Activated CD4-positive, CD25-positive, alpha-beta regulatory T cell treated with anti-CD3 and anti-CD28 coated beads, Interleukin-2, amount 50 U/mL, for 72 hours (primary cell): ENCODE measurements around the gene TLK1.
"Not testable (repeated sequence)": the region's sequence is repeated elsewhere in the genome, so short reads cannot be mapped to it uniquely, and the experiment has no call there.

Source experiments
- DNase-seq: peaks from one replicate; pipeline ENCODE4 v3.0.0; 2021

TLK1 gene

GRCh38 chr2:171167352-171167997, 6.8 kb upstream of the TLK1 start:
- DNase-seq = no peak

GRCh38 chr2:171166328-171166983, 5.8 kb upstream of the TLK1 start:
- DNase-seq = no peak

GRCh38 chr2:171165967-171166327, 5.3 kb upstream of the TLK1 start:
- no peak for DNase-seq

- DNase-seq = no peak
These were observed 2.6 kb upstream of the TLK1 start for GRCh38 chr2:171163261-171163660.

DNA sequence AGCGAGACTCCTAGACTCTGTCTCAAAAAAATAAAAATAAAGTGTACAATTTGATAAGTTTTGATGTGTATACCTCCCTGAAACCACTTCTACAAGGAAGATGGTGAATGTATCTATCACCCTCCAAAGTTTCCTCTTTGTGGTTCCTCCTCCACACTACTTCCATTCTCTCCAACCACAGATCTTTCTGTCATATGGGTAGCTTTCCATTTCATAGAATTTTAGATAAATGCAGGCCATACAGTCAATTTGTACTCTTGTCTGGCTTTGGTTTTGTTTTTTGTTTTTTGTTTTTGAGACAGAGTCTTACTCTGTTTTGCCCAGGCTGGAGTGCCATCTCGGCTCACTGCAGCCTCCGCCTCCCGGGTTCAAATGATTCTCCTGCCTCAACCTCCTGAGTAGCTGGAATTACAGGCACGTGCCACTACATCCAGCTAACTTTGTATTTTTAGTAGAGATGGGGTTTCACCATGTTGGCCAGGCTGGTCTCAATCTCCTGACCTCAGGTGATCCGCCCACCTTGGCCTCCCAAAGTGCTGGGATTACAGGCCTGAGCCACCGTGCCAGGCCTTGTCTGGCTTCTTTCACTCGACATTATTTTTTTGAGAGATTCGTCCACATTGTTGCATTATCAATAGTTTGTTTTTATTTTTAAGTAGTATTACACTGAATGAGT, 2.0 kb upstream of the TLK1 start:
- DNase-seq = not testable (repeated sequence)

GRCh38 chr2:171160956-171161740, 455 bp upstream of the TLK1 start:
- peak; percentile 63 for DNase-seq

GRCh38 chr2:171159372-171160118, 1.1 kb downstream of the TLK1 start:
- DNase-seq = peak; percentile 65

DNA sequence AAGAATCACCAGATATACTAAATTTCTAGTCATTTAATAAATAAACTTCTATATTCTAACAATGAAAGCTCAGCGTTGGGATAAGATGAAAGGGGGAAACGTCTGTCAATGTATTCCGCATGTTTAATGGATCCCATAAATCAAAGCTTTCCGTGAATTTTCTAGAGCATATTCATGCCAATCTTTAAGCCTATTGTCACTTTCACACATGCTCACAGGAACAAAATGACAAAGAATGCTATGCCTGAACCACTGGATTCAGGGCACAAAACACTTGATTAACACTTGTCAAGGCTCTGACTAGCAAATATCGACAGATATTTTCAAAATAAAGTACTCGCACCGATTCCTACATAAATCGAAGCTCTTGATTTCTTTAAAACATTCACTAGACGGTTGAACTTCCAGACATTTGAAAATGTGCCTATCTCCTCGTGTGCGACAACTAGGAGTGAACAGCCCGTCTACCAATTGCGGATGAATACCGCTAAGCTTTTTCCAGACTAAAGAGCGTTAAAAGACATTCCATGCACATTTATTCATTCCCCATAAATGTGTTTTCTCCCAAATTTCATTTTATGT, 1.8 kb downstream of the TLK1 start:
- no peak for DNase-seq

DNA sequence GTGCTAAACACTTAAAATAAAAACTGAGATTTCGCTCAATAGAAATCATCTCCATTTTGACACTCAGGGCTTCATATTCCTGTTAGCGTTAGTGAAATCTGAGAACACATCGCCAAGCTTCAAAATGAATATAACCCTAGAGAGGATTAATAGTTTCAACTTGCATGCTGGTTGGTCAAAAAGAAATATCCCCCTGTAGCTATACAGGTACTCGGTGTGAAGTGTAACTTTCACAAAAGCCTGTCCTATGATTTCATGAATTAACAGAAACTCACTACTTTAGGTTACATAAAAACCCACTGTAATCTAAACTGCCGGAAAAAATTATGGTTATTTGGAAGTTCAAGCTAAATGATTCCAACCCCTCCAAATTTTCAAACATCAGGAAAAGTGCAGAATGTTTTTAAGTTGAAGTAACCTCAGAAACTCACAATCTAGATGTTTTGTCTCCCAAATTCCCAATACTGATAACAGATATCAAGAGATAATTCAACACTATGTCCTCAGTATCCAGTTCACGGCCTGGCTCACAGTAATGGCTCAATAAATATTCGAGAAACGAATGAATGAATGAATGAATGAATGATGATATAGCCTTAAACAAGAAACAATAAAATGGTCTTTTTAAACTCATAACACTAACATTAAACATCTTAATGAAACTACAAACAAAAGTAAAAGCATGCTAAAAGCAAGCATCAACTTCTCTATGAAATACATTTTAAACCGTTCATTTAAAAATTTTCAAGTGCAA, 2.5 kb downstream of the TLK1 start:
- DNase-seq = no peak

DNA sequence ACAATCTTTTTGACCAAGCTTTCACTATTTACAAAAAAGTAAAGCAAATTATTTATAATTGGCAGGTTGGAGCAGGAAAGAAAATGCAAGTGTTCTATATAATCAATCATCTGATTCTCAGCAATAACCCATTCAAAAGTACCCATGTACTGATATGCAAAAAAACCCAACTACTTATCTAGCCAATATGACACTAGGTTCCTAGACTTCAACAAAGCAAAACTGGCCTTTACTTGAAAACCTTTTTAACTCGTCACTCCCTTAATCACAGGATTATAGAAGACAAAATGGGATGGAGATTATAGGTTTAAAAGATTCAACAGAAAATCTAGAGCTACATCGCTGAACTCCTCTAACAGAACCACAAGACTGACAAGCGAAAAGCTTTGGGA, 3.6 kb downstream of the TLK1 start:
- DNase-seq = no peak

- DNase-seq = no peak
These were observed 6.3 kb downstream of the TLK1 start for GRCh38 chr2:171154348-171154747.

DNA sequence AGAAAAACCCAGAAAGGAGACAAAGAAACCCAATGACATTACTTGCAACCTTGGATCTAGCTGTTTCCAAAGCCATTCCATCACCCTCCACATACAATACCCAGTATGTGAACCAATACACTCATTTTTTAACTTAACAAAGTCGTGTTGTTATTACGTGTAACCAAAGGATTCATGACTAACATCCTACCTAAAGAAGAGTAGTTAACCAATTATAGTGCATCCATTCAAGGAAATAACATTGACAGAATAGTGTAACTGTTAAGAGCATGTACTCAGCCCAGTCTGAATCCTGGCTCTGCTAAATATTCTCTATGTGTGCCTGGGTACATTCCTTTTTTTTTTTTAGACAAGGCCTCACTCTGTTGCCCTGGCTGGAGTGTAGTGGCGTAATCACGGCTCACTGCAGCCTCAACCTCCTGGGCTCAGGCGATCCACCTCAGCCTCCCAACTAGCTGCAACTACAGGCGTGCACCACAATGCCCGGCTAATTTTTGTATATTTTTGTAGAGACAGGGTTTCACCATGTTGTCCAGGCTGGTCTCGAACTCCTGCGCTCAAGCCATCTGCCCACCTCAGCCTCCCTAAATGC, 9.9 kb downstream of the TLK1 start:
- DNase-seq = no peak

DNA sequence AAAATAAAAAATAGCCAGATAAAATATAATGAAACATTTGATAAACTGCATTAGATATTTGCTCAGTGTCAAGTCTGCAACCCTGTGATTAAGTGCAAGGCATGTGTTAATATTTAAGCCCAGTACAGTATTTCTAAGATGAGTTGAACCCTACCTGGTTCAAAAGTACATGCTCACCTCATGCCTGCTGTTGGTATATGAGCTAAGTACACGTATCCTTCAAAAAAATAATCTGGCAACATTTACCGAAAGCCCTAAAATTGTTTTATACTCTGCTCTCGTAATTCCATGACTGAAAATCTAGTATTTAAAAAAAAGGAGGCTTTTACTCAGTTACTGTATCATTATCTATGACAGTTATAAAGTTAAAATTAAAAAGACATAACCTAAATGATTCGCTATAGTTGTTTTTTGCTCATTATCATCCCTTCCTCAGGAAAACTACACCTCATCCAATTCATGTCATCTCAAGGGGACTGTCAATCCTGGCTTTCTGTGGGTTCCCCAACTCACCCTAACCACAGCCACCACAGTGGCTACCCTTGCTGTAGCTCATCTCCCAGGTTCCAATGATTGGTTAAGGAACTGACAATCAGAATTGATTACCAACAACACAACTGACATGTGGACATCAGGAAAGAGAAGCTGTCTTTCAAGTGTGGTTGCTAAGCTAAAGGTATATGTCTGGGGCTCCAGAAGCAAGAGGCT, 10.6 kb downstream of the TLK1 start:
- no peak for DNase-seq

GRCh38 chr2:171149171-171149938, 11.3 kb downstream of the TLK1 start:
- DNase-seq = no peak

DNA sequence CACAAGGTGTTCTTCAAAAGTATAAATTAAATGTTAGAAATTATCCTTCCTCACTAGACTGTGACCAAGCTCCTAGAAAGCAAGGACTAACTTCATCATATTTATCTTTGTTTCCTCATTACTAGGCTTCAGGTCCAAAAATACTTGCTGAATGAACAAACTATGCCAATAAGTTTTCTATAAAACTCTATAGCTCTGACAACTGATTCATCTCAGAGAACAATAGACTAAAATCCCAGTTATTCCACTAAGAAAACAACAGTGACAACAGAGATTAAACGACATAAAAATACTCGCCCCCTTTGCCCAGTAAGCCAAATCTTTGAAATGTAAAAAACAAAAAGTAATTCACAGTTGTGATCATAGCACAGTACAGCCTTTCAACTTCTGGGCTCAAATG, 13.6 kb downstream of the TLK1 start:
- DNase-seq = no peak

DNA sequence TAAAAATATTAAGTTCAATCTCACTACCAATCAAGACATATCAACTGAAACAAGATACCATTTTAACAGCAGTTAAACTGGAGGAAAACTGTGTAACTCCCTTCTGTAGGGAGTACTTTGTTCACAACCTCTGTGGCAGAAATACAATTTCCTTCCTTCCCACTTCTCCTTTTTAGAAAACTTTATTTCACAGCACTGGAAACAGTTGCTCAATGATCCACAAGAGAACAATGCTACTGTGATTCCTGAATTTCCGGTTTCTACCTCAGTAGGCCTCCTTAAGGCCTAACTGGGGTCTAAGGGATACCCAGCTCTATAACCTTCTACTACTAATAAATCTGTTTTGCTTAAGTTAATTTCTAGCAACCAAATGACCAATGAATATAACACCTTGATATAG, 14.1 kb downstream of the TLK1 start:
- DNase-seq = no peak

DNA sequence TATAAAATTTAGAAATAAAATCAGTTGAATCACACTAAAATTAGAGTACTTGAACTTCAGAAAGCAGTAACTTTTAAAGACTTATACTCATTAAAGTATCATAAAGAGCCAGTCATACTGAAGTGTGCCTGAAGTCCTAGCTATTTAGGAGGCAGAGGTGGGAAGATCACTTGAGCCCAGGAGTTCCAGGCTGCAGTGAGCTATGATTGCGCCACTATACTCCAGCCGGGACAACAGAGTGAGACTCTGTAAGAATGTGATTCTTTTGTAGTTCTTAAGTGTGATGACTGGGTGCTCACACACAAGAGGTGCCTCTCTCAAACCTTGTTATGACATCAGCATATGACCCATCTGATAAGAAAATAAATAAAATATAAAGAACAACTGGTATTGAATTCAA, 14.6 kb downstream of the TLK1 start:
- no peak for DNase-seq

DNA sequence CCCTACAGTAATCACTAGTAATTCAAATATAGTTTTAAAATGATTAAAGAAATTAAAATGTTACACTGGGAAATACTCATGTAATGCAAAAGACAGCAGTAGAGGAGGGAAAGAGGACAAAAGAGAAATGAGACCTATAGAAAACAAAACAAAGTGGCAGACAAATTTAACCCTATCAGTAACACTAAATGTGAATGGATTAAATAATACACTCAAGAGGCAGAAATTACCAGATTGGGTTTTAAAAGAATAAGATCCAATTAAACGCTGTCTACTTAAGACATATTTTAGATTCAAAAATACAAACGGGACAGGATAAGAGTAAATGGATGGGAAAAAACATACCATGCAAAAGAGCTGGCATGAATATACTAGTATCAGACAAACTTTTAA, 17.0 kb downstream of the TLK1 start:
- no peak for DNase-seq

DNA sequence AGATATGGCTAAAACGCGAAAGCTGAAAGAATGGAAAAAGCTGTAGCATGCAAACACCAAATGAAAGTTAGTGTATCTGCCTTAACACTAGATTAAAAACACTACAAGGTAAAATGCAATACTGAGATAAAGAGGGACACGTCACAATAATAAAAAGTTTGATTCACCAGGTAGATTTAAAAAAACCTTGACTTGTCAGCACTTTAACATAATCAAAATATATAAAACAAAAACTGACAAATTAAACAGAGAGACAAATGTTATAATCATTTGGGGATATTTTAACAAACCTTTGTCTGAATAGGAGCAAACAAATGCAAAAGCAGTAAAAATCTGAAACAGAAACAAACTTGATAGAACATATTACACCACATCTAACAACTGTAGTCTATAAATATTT, 18.3 kb downstream of the TLK1 start:
- no peak for DNase-seq

- DNase-seq = no peak
These were observed 19.4 kb downstream of the TLK1 start for GRCh38 chr2:171141320-171141719.
